ENCODE measurements around the gene ADAMTS6.
"Not testable (repeated sequence)": the region's sequence is repeated elsewhere in the genome, so short reads cannot be mapped to it uniquely, and the experiment has no call there.

The ADAMTS6 gene

GRCh38 chr5:65462139-65462705, 19.5 kb downstream of the ADAMTS6 start:
- DNase-seq = no peak

DNA sequence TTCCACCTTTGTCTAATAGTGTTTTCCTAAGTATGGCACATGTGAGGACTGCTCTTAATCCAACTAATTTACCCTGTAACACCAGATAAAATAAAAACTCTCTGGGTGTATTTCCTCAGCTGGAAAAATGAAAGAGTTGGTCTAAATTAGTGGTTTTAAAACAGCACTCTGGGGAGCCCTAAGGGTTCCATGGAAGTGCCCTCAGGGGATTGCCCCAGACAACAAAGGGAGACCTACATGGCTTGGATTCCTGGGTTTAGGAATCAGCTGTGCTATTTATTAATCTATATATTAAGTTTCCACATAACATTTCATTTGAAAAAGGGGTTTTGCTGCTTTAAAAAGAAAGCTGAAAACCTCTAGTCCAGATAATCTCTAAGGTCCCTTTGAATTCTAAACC, 20.2 kb downstream of the ADAMTS6 start:
- no peak for DNase-seq

DNA sequence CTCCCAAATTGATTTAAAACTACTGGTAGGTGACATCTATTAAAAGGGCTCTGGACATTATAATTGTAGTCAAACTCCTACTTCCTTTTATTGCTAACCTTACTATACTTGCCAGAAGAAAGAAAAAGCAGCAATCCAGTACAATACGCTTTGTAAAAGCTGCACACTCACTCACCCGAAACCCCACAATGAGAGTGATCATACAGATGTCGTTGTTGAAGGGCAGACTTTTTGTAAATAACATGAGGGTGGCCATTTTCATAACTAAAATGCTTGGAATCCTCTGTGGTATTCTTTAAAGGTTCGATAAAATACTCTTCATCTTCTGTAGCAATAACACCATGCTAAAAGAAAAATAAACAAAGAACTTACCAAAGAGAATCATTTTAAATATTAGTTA, 21.7 kb downstream of the ADAMTS6 start:
- no peak for DNase-seq

- no peak for DNase-seq
Measured at GRCh38 chr5:65455064-65455463, 26.7 kb downstream of the ADAMTS6 start.

GRCh38 chr5:65451436-65451835, 30.3 kb downstream of the ADAMTS6 start:
- DNase-seq = no peak

DNA sequence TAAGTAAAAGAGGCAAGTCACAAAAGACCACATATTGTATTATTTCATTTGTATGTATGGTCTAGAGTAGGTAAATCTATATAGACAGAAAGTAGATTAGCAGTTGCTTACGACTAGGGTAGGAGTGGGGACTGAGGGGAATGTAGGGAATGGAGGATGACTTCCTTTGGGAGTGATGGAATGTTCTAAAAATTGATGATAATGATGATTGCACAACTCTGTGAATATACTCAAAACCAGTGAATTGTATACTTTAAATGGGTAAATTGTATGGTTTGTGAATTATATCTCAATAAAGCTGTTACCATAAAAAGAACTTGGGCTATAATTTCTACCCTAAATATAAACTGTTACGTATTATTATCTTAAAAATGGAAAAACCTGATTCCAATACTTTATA, 35.0 kb downstream of the ADAMTS6 start:
- DNase-seq = no peak

DNA sequence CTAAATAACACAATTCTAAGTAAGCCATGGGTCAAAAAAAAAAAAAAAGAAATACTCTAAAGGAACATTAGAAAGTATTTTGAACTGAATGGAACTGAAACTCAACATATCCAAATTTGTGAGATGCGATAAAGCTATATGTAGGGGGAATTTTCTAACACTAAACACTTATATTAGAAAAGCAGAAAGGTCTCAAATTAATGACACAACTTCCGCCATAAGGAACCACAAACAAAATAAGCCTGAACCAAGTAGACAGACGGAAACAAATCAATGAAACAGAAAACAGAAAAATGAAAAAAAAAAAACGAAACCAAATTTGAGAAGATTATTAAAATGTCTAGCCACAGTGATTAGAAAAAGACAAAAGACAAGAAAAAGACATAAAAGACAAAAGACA, 39.9 kb downstream of the ADAMTS6 start:
- DNase-seq = no peak

DNA sequence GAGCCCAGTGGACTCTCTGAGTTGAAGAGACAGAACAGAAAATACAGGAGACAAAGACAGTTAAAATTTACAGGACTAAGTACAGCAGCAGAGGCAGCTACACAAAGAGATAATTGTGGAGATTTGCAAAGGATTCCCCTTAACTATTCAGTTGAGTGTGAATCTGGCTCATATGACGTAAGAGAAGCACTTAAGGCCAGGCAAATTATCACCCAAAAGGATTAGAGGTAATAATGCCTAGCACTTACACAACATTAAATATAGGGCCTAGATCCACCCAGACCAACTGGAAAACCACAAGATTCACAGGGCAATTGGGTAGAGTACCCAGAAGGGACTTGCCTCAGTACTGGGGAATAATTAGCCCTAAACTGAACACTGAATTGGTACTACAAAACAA, 41.3 kb downstream of the ADAMTS6 start:
- DNase-seq = no peak

- DNase-seq = no peak
Measured at GRCh38 chr5:65434122-65434521, 47.6 kb downstream of the ADAMTS6 start.

DNA sequence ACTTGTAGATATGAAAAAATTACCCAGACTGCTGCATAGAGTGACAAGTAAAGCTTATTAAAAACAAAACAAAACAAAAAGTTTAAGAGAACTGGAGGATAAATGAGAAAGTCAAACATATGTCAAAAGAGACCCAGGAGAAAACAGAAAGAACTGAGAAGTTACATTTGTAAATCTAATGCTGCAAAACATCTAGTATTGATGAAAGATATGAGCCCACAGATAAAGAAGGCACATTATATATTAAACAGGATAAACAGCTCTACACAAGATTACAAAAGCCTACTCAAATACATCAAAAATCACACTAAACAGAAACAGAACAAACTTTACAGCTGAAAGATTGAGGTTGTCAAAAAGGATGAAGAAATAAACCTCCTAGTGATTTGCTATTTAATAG, 55.1 kb downstream of the ADAMTS6 start:
- no peak for DNase-seq

DNA sequence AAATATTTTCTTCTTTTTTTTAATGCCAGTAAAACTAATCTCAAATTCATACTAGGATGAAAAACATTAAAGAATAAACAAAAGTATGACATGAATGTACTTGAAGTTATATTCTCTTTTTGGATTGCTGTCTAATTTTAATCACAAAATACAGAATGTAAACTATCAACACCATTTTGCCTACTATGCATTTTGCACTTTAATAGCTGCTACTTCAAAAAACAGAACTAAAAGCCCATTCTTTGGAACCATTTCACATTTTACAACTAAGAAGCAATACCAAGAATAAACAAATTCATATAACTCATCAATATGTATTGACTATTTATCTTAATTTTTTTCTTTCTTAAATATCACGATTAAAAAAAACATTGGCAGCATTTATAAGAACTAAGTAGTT, 58.1 kb downstream of the ADAMTS6 start:
- no peak for DNase-seq

GRCh38 chr5:65418661-65419060, 63.1 kb downstream of the ADAMTS6 start:
- DNase-seq = no peak

GRCh38 chr5:65413822-65414221, 67.9 kb downstream of the ADAMTS6 start:
- no peak for DNase-seq

DNA sequence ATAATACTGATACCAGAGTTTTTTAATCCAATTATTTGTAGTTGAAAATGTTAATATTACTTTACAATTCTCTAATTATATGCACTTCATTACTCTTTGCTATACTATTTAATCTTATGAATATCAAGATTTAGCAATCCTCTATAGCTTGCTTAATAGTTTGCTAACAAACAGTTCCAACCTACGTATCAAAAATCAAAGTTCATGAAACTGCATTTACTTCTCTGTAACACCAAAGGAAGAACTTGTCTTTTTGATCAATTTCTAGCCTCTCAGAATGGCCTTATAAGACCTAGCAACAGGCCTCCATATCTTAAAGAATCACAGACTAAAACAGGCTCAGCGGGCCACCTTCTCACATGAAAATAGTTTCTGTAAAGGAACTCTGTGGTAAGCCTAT, 68.9 kb downstream of the ADAMTS6 start:
- no peak for DNase-seq

DNA sequence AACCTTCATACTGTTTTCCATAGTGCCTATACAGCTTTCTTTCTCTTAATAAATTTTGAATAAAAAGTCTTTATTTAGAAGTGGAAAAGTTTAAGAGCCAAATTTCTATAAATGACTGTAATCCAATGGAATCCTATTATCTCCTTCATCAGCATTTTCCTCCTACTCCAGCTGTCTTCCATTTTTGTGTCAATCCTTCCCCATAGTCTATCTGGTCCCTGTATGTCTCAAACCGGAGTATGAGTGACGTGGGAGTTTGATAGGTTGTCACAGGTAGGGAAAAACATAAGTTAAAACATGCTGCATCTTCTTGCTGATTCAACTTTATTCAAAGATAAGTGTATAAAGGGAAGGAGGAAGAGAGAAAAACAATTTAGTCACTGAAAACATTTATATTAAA, 70.4 kb downstream of the ADAMTS6 start:
- DNase-seq = no peak

- no peak for DNase-seq
Measured at GRCh38 chr5:65395526-65396155, 86.1 kb downstream of the ADAMTS6 start.

- no peak for DNase-seq
Measured at GRCh38 chr5:65394087-65394486, 87.6 kb downstream of the ADAMTS6 start.

- no peak for DNase-seq
Measured at GRCh38 chr5:65391591-65391990, 90.1 kb downstream of the ADAMTS6 start.

DNA sequence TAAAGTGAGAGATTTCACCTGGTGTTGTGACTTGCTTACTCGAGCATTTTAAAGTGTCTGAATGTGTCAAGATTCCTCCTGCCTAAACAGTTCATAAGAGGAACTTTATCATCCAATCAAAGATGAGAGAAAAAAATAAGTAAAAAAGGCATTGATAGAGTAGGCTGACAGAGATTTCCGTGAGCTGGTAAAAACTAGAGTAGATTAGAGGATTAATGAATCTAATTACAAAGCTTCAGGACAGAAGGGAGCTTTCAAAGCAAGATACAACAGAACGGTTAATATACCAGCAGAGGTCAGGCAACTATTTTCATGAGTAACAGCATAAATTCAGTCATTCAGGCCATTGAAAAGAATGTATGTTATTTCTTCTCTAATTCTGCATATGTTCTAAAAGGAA, 91.5 kb downstream of the ADAMTS6 start:
- no peak for DNase-seq

- DNase-seq = no peak
Measured at GRCh38 chr5:65383859-65384258, 97.9 kb downstream of the ADAMTS6 start.

DNA sequence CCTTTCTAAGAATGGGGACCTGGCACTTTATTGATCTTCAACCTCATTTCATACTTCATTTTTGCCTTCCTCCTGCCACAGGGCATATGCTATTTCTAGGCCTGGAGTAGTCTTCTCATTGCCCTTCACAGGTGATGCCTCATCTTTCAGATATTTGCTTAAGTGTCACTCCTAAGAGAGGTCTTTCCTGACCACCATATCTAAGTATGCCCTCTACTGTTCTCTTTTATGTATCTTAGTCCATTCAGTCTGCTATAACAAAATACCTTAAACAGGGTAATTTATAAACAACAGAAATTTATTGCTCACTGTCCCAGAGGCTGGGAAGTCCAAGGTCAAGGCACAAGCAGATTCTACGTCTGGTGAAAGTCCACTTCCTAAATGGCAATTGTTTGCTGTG, 99.1 kb downstream of the ADAMTS6 start:
- DNase-seq = no peak

DNA sequence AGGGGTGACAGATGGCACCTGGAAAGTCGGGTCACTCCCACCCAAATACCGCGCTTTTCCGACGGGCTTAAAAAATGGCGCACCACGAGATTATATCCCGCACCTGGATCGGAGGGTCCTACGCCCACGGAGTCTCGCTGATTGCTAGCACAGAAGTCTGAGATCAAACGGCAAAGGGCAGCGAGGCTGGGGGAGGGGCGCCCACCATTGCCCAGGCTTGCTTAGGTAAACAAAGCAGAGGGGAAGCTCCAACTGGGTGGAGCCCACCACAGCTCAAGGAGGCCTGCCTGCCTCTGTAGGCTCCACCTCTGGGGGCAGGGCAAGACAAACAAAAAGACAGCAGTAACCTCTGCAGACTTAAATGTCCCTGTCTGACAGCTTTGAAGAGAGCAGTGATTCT, 111.2 kb downstream of the ADAMTS6 start:
- DNase-seq = not testable (repeated sequence)

DNA sequence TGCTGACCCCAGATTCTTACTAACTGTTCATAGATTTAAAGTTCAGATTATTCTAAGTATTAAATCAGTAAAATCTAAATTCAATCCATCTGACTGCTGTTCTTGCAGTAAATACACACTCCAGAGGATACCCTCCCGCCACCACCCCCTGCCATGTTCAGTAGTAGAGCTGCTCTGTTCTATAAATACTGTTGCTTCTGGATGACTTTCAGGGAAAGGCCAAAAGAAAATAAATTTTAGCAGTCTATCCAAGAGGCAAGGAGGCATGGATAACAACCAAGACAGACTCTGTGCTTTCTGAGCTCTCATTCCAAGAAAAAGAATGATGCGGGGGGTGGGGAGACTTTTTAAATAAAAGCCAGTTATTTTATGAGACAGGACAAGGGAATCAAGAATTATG, 115.1 kb downstream of the ADAMTS6 start:
- DNase-seq = no peak

- no peak for DNase-seq
Measured at GRCh38 chr5:65364907-65365306, 116.8 kb downstream of the ADAMTS6 start.

DNA sequence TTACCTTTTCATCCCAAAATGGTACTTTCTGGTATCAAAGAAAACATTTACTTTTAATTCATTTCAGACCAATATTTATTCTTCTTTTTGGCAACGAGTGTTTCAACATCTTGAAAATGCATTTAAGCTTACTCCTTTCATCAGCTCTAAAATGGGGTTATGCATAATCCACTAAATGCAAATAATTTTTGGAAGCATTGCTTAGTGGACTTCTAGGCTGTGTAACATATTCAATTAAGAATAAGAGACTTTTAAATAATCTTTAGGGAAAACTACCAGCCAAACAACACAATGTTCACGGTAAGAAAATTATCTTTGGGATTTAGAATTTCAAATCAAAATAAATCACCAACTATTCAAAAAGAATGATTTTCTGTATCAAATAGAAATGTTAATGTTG, 118.2 kb downstream of the ADAMTS6 start:
- DNase-seq = no peak

All from stimulated activated CD4-positive, alpha-beta T cell treated with anti-CD3 and anti-CD28 coated beads, Interleukin-1b, Interleukin-23, amount 100 ng/mL, for 48 hours (primary cell).